HG02938 (cell line): Measurements from ENCODE around the gene C9orf57.
"Not testable (repeated sequence)": the region's sequence is repeated elsewhere in the genome, so short reads cannot be mapped to it uniquely, and the experiment has no call there.

Source experiments
- ATAC-seq: cut with Tn5 transposase; IDR thresholded peaks from one replicate; pipeline ENCODE4 v1.9.1; 2021; ENCODE audit warnings: mild to moderate bottlenecking, moderate library complexity; ENCODE audit not compliant: unreplicated experiment

Gene C9orf57

DNA sequence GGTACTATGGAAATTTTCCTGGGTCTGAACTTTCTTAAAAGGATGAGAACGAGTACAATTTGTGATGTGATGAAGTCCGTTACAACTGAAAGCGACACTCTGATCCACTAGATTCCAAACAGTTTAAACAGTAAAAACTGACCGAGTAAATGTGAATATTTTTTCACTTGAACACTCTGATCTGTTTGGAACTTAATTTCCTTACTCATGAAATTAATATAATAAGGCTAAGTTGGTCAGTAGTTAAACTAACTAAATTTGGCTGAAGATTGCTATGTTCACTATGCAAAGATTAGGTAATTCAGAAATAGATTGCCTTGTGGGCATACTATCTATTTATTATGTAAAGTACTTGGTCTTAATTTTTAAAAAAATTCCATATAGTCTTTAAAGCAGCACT lies at the start of gene C9orf57:
TSS of gene C9orf57 (minus strand) at position 101 of the 400 bp plus-strand sequence. CDS start 1,282 bp downstream, outside the sequence.
- ATAC-seq: no peak

DNA sequence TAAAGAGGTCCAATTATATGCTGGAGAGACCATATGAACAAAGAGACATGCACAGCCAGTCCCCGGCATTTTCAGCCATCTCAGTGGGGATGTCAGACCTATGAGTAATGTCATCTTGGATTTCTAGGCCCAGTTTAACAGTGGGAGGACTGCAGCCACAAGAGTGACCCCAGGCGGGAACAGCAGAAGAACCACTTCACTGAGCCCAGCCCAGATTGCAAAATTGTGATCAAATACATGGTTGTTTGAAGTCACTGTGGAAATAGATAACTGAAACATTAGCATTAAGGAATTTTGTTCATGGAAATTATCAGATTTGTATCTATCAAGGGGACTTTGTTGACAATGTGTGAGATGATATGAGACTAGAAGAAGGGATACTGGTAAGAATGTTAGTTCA lies 42.1 kb upstream of the C9orf57 start:
- no peak for ATAC-seq

- not testable (repeated sequence) for ATAC-seq
Observed at GRCh38 chr9:72095520-72095919, 35.1 kb upstream of the C9orf57 start.

DNA sequence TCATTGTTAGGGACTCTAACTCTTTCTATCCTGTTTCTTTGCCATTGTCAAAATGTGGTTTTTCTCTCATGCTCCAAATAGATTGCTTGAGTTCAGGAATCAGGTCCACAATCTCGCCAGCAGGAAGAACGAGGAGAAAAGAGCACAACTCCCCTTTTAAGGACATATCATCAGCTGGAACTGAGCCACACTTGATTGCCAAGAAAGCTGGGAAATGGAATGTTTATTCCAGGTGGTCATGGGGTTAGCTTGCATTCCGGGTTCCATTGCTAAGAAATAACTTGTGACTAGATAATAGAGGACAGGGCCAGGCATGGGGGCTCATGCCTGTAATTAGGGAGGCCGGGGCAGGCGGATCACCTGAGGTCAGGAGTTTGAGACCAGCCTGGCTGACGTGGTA lies 32.4 kb upstream of the C9orf57 start:
- no peak for ATAC-seq

DNA sequence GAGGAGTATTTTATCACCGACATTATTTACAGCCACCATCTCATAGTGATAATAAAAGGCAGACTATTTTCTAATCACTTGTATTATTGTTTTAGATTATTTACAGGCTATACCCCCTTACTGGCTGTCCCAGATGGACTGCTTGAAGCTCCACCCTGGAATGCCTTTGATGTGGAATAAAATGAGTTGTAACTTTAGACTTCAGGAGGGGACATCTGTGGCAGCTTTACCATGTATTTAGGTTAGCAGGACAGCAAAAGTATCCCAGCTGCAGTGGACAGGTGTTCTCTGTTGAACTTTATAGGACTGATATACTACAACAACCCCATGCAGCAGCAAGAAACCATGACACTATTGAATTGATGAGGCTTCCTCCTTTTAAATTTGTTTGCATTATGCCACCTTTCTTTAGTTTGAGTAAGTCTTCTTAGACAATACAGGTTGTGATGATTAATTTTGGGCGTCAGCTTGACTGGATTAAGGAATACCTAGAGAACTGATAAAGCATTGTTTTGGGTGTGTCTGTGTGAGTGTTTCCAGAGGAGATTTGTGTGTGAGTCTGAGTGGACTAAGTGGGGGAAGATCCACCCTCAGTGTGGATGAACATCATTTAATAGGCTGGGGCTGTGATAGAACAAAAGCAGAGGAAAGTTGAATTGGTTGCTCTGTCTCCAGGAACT lies 29.2 kb upstream of the C9orf57 start:
- no peak for ATAC-seq

DNA sequence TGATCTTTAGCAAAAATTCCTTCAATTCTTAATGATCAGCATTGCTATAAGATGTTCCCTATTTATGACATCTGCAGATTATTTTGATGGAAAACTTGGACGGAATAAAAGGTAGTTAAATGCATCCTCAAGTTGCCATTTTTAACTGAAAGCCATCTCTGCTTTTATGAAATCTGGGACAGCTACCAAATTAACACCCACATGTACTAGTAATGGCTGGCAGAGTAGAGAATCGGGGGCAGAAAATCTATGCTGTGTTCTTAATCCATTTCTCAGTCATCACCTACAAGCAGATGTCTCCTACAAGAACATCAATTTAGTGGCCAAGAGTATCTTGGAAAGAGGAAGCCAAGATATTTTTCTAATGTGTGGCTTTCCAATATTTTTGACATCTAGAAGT lies 22.1 kb upstream of the C9orf57 start:
- no peak for ATAC-seq

DNA sequence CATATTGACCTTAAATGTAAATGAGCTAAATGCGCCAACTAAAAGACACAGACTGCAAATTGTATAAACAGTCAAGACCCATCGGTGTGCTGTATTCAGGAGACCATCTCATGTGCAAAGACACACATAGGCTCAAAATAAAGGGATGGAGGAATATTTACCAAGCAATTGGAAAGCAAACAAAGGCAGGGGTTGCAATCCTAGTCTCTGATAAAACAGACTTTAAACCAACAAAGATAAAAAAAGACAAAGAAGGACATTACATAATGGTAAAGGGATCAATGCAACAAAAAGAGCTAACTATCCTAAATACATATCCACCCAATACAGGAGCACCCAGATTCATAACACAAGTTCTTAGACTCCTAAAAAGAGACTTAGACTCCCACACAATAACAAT lies 14.3 kb upstream of the C9orf57 start:
- not testable (repeated sequence) for ATAC-seq

- no peak for ATAC-seq
Observed at GRCh38 chr9:72065076-72065475, 4.7 kb upstream of the C9orf57 start.

DNA sequence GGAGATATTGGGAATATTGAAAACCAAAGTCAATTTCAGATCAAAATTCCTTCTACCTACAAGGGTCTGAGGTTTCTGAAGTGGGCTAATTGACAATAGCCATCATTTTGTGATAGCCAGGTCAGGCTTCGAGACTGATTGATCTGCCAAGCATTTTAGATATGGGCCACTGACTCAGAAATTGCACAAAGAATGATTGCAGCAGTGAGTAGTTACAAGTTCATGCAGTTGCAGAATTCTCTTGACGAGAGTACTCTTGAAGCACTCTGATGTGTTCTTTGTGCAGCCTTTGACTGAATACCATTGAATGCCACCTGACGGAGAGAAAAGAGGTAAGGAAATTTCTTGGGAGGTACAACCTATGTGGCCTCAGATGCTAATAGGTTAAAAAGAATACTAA lies 8.3 kb downstream of the C9orf57 start:
- ATAC-seq: no peak

DNA sequence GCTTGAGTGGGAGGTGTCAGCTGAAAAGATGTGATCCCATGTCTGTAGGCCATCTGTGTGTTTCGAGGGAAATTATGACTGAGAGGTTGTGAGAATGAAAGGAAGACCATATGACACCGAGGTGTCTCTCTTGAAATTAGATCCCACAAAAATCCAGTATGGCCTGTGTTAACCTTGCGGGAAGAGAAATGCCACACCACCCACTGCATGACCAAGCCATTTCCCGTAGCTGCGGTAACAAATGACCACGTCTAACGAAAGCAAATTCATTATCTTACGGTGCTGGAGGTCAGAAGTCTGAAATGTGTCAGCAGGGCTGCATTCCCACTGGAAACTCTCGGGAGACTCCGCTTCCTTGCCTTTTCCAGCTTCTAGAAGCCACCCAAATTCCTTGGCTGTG lies 11.6 kb downstream of the C9orf57 start:
- ATAC-seq: no peak

GRCh38 chr9:72046630-72047456 lies 13.6 kb downstream of the C9orf57 start:
- ATAC-seq: no peak

DNA sequence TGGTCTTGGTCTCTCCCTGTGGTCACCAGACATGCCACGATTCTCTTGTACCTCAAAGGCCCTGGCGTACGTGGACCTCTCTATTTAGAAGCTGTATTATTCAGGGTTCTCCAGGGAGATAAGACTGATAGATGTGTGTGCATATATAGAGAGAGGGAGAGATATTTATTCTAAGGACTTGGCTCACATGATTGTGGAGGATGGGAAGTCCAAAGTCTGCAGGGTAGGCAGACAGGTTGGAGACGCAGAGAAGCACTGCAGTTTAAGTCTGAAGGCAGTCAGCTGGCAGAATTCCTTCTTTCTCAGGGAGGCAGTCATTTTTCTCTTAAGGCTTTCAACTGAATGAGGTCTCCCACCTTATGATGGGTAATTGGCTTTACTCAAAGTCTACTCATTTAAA lies 16.3 kb downstream of the C9orf57 start:
- ATAC-seq: no peak

- ATAC-seq: no peak
Observed at GRCh38 chr9:72043576-72043975, 16.8 kb downstream of the C9orf57 start.

DNA sequence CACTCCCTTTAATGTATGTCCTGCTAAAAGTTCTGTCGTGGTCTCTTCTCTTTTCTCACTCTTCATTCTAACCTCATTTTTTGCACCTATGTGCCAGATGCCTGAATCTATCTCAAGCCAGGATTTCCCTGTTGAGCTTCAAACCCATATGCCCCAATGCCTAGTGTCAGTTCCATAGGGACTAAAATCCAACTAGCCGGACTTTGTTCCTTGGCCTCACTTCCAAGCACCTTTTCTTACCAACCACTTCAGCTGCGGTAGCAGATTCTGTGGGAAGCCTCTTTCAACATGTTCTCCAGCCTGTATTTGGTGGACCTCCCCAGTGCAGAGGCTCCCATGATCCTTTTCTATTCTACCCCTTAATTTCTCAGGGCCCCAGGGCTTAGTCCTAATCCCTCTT lies 17.5 kb downstream of the C9orf57 start:
- ATAC-seq: no peak

- ATAC-seq: no peak
Observed at GRCh38 chr9:72041775-72042194, 18.6 kb downstream of the C9orf57 start.

- ATAC-seq: no peak
Observed at GRCh38 chr9:72041369-72041768, 19.0 kb downstream of the C9orf57 start.

GRCh38 chr9:72039532-72039931 lies 20.9 kb downstream of the C9orf57 start:
- peak; percentile 39 for ATAC-seq

DNA sequence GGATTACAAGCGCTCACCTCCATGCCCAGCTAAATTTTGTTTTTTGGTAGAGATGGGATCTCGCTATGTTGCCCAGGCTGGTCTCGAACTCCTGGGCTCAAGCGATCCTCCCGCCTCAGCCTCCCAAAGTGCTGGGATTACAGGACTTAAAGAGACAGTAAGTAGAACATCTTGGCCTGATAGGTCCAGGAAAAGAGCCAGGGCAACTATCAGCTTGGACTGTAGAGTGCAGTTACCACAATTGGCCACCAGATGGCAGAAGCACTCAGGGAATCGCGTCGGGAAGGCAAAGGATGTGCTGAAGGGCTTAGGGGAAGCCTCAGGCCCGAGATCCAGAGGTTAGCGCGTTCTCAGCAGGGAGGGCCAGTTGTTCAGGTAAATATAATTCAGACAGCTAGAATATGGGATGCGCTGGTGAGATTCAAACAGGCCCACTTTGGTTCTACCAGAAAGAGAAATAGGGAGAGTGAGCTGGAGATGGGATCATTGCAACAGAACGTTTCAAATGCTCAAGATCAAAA lies 21.5 kb downstream of the C9orf57 start:
- ATAC-seq: peak; percentile 75

DNA sequence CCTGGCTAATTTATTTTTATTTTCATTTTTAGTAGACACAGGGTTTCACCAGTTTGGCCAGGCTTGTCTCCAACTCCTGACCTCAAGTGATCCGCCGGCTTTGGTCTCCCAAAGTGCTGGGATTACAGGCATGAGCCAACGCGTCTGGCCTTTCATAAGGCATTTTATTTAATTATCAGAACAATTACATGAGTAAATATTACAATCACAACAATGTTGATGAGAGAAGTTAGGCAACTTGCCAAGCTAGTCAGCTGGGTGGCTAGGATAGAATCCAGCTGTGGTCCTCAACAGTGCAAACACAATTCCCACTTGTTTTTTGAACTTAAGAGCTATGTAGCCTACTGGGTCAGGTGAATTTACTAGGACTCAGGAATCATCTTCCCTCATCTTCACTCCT lies 22.0 kb downstream of the C9orf57 start:
- no peak for ATAC-seq

- no peak for ATAC-seq
Observed at GRCh38 chr9:72037571-72037970, 22.8 kb downstream of the C9orf57 start.

- no peak for ATAC-seq
Observed at GRCh38 chr9:72030767-72031166, 29.6 kb downstream of the C9orf57 start.

DNA sequence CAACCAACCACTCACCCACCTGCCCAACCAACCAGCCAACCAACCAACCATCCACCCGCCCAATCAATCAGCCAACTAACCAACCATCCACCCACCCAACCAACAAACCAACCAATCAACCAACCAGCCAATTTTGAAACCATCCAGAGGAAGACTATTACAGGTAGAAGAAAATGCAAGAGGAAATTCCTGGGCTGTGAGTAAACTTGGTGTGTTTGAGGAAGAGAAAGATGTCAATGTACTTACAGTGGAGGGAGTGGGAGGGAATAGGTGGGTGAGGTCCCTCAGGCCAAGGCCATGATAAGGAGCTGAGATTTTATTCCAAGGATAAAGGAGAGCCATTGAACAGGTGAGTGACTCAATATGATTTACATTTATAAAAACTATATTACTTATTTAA lies 30.4 kb downstream of the C9orf57 start:
- no peak for ATAC-seq
